ENCODE measurements around the gene IFT81.

Gene IFT81

GRCh38 chr12:110134691-110135411, 10.7 kb downstream of the IFT81 start:
- H3K36me3 ChIP-seq (ENCODE audit: control insufficient read depth in 1 of 2, insufficient read depth in 2 of 2, low read length in 2 of 2): peaks cover 0 to 23% of the 10 kb centered on the region in 2 donors

GRCh38 chr12:110135806-110136205, 11.6 kb downstream of the IFT81 start:
- Histone ChIP-seq H3K4me1 (ENCODE audit: control insufficient read depth in 1 of 2, insufficient read depth in 2 of 2, low read length in 2 of 2) (peaks cover 0 to 9% of the 10 kb centered on the region in 2 donors), H3K36me3 (ENCODE audit: control insufficient read depth in 1 of 2, insufficient read depth in 2 of 2, low read length in 2 of 2) (peaks cover 0 to 23% of the 10 kb centered on the region in 2 donors), H3K4me3 (ENCODE audit: low read depth in 1 of 2, low read length in 2 of 2) (no peak overlapping the region), H3K27me3 (ENCODE audit: low read depth, low read length) (no peaks in the 10 kb centered on the region), H3K27ac (ENCODE audit: low read length) (no peak overlapping the region), H3K9me3 (ENCODE audit: control insufficient read depth in 1 of 2, low read length in 2 of 2) (no peaks in the 10 kb centered on the region)

More at GRCh38 chr12:110134691-110135411, 10.7 kb downstream of the IFT81 start:
- H3K9me3 ChIP-seq (ENCODE audit: control insufficient read depth in 1 of 2, low read length in 2 of 2): no peaks in the 10 kb centered on the region
- peak overlapping the region; percentile 16 for H3K27ac ChIP-seq (ENCODE audit: low read length)
- H3K4me3 ChIP-seq (ENCODE audit: low read depth in 1 of 2, low read length in 2 of 2): no peak overlapping the region
- peaks cover 0 to 9% of the 10 kb centered on the region in 2 donors for H3K4me1 ChIP-seq (ENCODE audit: control insufficient read depth in 1 of 2, insufficient read depth in 2 of 2, low read length in 2 of 2)
- H3K27me3 ChIP-seq (ENCODE audit: low read depth, low read length): no peaks in the 10 kb centered on the region

GRCh38 chr12:110137786-110138185, 13.6 kb downstream of the IFT81 start:
- H3K27me3 ChIP-seq (ENCODE audit: low read depth, low read length): no peaks in the 10 kb centered on the region
- no peak overlapping the region for H3K4me3 ChIP-seq (ENCODE audit: low read depth in 1 of 2, low read length in 2 of 2)
- no peaks in the 10 kb centered on the region for H3K9me3 ChIP-seq (ENCODE audit: control insufficient read depth in 1 of 2, low read length in 2 of 2)
- no peak overlapping the region for H3K27ac ChIP-seq (ENCODE audit: low read length)
- peaks cover 0 to 19% of the 10 kb centered on the region in 2 donors for H3K36me3 ChIP-seq (ENCODE audit: control insufficient read depth in 1 of 2, insufficient read depth in 2 of 2, low read length in 2 of 2)
- peaks cover 0 to 9% of the 10 kb centered on the region in 2 donors for H3K4me1 ChIP-seq (ENCODE audit: control insufficient read depth in 1 of 2, insufficient read depth in 2 of 2, low read length in 2 of 2)

- Histone ChIP-seq H3K4me3 (ENCODE audit: low read depth in 1 of 2, low read length in 2 of 2) (no peak overlapping the region), H3K27me3 (ENCODE audit: low read depth, low read length) (no peaks in the 10 kb centered on the region), H3K27ac (ENCODE audit: low read length) (no peak overlapping the region), H3K9me3 (ENCODE audit: control insufficient read depth in 1 of 2, low read length in 2 of 2) (no peaks in the 10 kb centered on the region), H3K36me3 (ENCODE audit: control insufficient read depth in 1 of 2, insufficient read depth in 2 of 2, low read length in 2 of 2) (peaks cover 0 to 7% of the 10 kb centered on the region in 2 donors), H3K4me1 (ENCODE audit: control insufficient read depth in 1 of 2, insufficient read depth in 2 of 2, low read length in 2 of 2) (no peaks in the 10 kb centered on the region)
Measured at GRCh38 chr12:110141389-110141788, 17.2 kb downstream of the IFT81 start.

GRCh38 chr12:110146986-110147385, 22.8 kb downstream of the IFT81 start:
- Histone ChIP-seq H3K27ac (ENCODE audit: low read length) (no peak overlapping the region), H3K4me1 (ENCODE audit: control insufficient read depth in 1 of 2, insufficient read depth in 2 of 2, low read length in 2 of 2) (no peaks in the 10 kb centered on the region), H3K4me3 (ENCODE audit: low read depth in 1 of 2, low read length in 2 of 2) (no peak overlapping the region), H3K36me3 (ENCODE audit: control insufficient read depth in 1 of 2, insufficient read depth in 2 of 2, low read length in 2 of 2) (peaks cover 0 to 26% of the 10 kb centered on the region in 2 donors), H3K9me3 (ENCODE audit: control insufficient read depth in 1 of 2, low read length in 2 of 2) (no peaks in the 10 kb centered on the region), H3K27me3 (ENCODE audit: low read depth, low read length) (no peaks in the 10 kb centered on the region)

GRCh38 chr12:110149086-110149660, 25.0 kb downstream of the IFT81 start:
- Histone ChIP-seq H3K36me3 (ENCODE audit: control insufficient read depth in 1 of 2, insufficient read depth in 2 of 2, low read length in 2 of 2) (peaks cover 0 to 34% of the 10 kb centered on the region in 2 donors), H3K4me3 (ENCODE audit: low read depth in 1 of 2, low read length in 2 of 2) (no peak overlapping the region), H3K27ac (ENCODE audit: low read length) (no peak overlapping the region), H3K9me3 (ENCODE audit: control insufficient read depth in 1 of 2, low read length in 2 of 2) (no peaks in the 10 kb centered on the region), H3K27me3 (ENCODE audit: low read depth, low read length) (no peaks in the 10 kb centered on the region), H3K4me1 (ENCODE audit: control insufficient read depth in 1 of 2, insufficient read depth in 2 of 2, low read length in 2 of 2) (no peaks in the 10 kb centered on the region)

- Histone ChIP-seq H3K9me3 (ENCODE audit: control insufficient read depth in 1 of 2, low read length in 2 of 2) (peaks cover 0 to 8% of the 10 kb centered on the region in 2 donors), H3K36me3 (ENCODE audit: control insufficient read depth in 1 of 2, insufficient read depth in 2 of 2, low read length in 2 of 2) (peaks cover 3 to 39% of the 10 kb centered on the region in 2 donors), H3K4me3 (ENCODE audit: low read depth in 1 of 2, low read length in 2 of 2) (no peak overlapping the region), H3K4me1 (ENCODE audit: control insufficient read depth in 1 of 2, insufficient read depth in 2 of 2, low read length in 2 of 2) (no peaks in the 10 kb centered on the region), H3K27me3 (ENCODE audit: low read depth, low read length) (no peaks in the 10 kb centered on the region), H3K27ac (ENCODE audit: low read length) (no peak overlapping the region)
Measured at GRCh38 chr12:110156766-110157165, 32.6 kb downstream of the IFT81 start.

- Histone ChIP-seq H3K27ac (ENCODE audit: low read length) (no peak overlapping the region), H3K4me3 (ENCODE audit: low read depth in 1 of 2, low read length in 2 of 2) (no peak overlapping the region), H3K36me3 (ENCODE audit: control insufficient read depth in 1 of 2, insufficient read depth in 2 of 2, low read length in 2 of 2) (peaks cover 3 to 33% of the 10 kb centered on the region in 2 donors), H3K9me3 (ENCODE audit: control insufficient read depth in 1 of 2, low read length in 2 of 2) (peaks cover 0 to 8% of the 10 kb centered on the region in 2 donors), H3K4me1 (ENCODE audit: control insufficient read depth in 1 of 2, insufficient read depth in 2 of 2, low read length in 2 of 2) (no peaks in the 10 kb centered on the region), H3K27me3 (ENCODE audit: low read depth, low read length) (no peaks in the 10 kb centered on the region)
Measured at GRCh38 chr12:110157539-110157938, 33.4 kb downstream of the IFT81 start.

- H3K36me3 ChIP-seq (ENCODE audit: control insufficient read depth in 1 of 2, insufficient read depth in 2 of 2, low read length in 2 of 2): peaks cover 3 to 39% of the 10 kb centered on the region in 2 donors
- no peaks in the 10 kb centered on the region for H3K4me1 ChIP-seq (ENCODE audit: control insufficient read depth in 1 of 2, insufficient read depth in 2 of 2, low read length in 2 of 2)
- peaks cover 0 to 8% of the 10 kb centered on the region in 2 donors for H3K9me3 ChIP-seq (ENCODE audit: control insufficient read depth in 1 of 2, low read length in 2 of 2)
- no peak overlapping the region for H3K27ac ChIP-seq (ENCODE audit: low read length)
- H3K4me3 ChIP-seq (ENCODE audit: low read depth in 1 of 2, low read length in 2 of 2): no peak overlapping the region
- H3K27me3 ChIP-seq (ENCODE audit: low read depth, low read length): no peaks in the 10 kb centered on the region
Measured at GRCh38 chr12:110159671-110160245, 35.6 kb downstream of the IFT81 start.

- Histone ChIP-seq H3K27me3 (ENCODE audit: low read depth, low read length) (no peaks in the 10 kb centered on the region), H3K36me3 (ENCODE audit: control insufficient read depth in 1 of 2, insufficient read depth in 2 of 2, low read length in 2 of 2) (peaks cover 6 to 13% of the 10 kb centered on the region in 2 donors), H3K9me3 (ENCODE audit: control insufficient read depth in 1 of 2, low read length in 2 of 2) (no peaks in the 10 kb centered on the region), H3K4me3 (ENCODE audit: low read depth in 1 of 2, low read length in 2 of 2) (no peak overlapping the region), H3K27ac (ENCODE audit: low read length) (no peak overlapping the region), H3K4me1 (ENCODE audit: control insufficient read depth in 1 of 2, insufficient read depth in 2 of 2, low read length in 2 of 2) (no peaks in the 10 kb centered on the region)
Measured at GRCh38 chr12:110165540-110166159, 41.5 kb downstream of the IFT81 start.

GRCh38 chr12:110168732-110169455, 44.7 kb downstream of the IFT81 start:
- Histone ChIP-seq H3K9me3 (ENCODE audit: control insufficient read depth in 1 of 2, low read length in 2 of 2) (no peaks in the 10 kb centered on the region), H3K36me3 (ENCODE audit: control insufficient read depth in 1 of 2, insufficient read depth in 2 of 2, low read length in 2 of 2) (peaks cover 6 to 9% of the 10 kb centered on the region in 2 donors), H3K27ac (ENCODE audit: low read length) (no peak overlapping the region), H3K4me3 (ENCODE audit: low read depth in 1 of 2, low read length in 2 of 2) (no peak overlapping the region), H3K27me3 (ENCODE audit: low read depth, low read length) (no peaks in the 10 kb centered on the region), H3K4me1 (ENCODE audit: control insufficient read depth in 1 of 2, insufficient read depth in 2 of 2, low read length in 2 of 2) (peaks cover 0 to 8% of the 10 kb centered on the region in 2 donors)

Measured in muscle layer of duodenum (tissue), 2 donors.